Fibroblast of lung (primary cell): Measurements from ENCODE around the gene THEM4. TPM values are rescaled to one million over a fixed set of nuclear protein-coding genes. Genes with fewer than 3 reads are reported as not detected.

Experiments used
- DNase-seq, 2 donors: peaks; one replicate each; pipeline versions ENCODE4 v3.0.0 to v3.0.0-alpha.2; 2010; ENCODE audit warnings: low read depth in 2 of 2
- H2AFZ ChIP-seq: 2 replicates; pipeline ENCODE4 v1.5.1; 2012; ENCODE audit warnings: low read length, control low read depth, inconsistent platforms
- H3K27ac ChIP-seq: 2 replicates; pipeline ENCODE4 v1.5.1; 2011; ENCODE audit warnings: low read length, control low read depth; ENCODE audit not compliant: insufficient read depth
- H3K27me3 ChIP-seq: 2 replicates; pipeline ENCODE4 v1.5.1; 2011; ENCODE audit warnings: mild to moderate bottlenecking, low read length; ENCODE audit not compliant: control insufficient read depth, insufficient read depth
- H3K36me3 ChIP-seq: 2 replicates; pipeline ENCODE4 v1.5.1; 2011; ENCODE audit warnings: low read length; ENCODE audit not compliant: control insufficient read depth, insufficient read depth
- H3K4me1 ChIP-seq: 2 replicates; pipeline ENCODE4 v1.5.1; 2011; ENCODE audit warnings: low read length; ENCODE audit not compliant: control insufficient read depth, insufficient read depth; ENCODE audit errors: extremely low read depth
- H3K4me2 ChIP-seq: 2 replicates; pipeline ENCODE4 v1.5.1; 2011; ENCODE audit warnings: low read length, control low read depth; ENCODE audit not compliant: insufficient read depth; ENCODE audit errors: extremely low read depth
- H3K4me3 ChIP-seq, 4 experiments: fragments of 200-600 bp in 1 of 4; sonication (generic) in 1 of 4; replicated peaks in 1 of 4; 2 replicates each; pipeline ENCODE4 v1.5.1; 2011 to 2016; ENCODE audit warnings: low read length in 4 of 4, low read depth in 3 of 4, mild to moderate bottlenecking in 3 of 4, control low read depth in 2 of 4, inconsistent platforms in 1 of 4, mixed read lengths in 1 of 4; ENCODE audit not compliant: insufficient read depth in 1 of 4; ENCODE audit errors: control extremely low read depth in 1 of 4
- H3K79me2 ChIP-seq: 2 replicates; pipeline ENCODE4 v1.5.1; 2012; ENCODE audit warnings: mild to moderate bottlenecking, low read length, inconsistent platforms; ENCODE audit not compliant: control insufficient read depth, insufficient read depth
- H3K9ac ChIP-seq: 2 replicates; pipeline ENCODE4 v1.5.1; 2011; ENCODE audit warnings: mild to moderate bottlenecking, low read length, control low read depth; ENCODE audit not compliant: insufficient read depth
- H3K9me3 ChIP-seq: 2 replicates; pipeline ENCODE4 v1.5.1; 2012; ENCODE audit warnings: low read depth, low read length; ENCODE audit not compliant: control insufficient read depth, insufficient read depth
- H4K20me1 ChIP-seq: 2 replicates; pipeline ENCODE4 v1.5.1; 2011; ENCODE audit warnings: low read length; ENCODE audit not compliant: control insufficient read depth, insufficient read depth; ENCODE audit errors: extremely low read depth
- CTCF ChIP-seq, 2 donors: IDR thresholded peaks in 1 of 2; conservative IDR thresholded peaks in 1 of 2; 1 replicate in 1 of 2; 2 replicates in 1 of 2; pipeline ENCODE4 v1.5.1; 2011 to 2012; ENCODE audit warnings: low read length in 2 of 2, control low read depth in 1 of 2, inconsistent platforms in 1 of 2, low read depth in 1 of 2, mild to moderate bottlenecking in 1 of 2
- EZH2 ChIP-seq: IDR thresholded peaks from 2 replicates; pipeline ENCODE4 v1.5.1; 2012; ENCODE audit warnings: low read length, control low read depth, mild to moderate bottlenecking; ENCODE audit errors: missing control alignments
- polyA plus RNA-seq, 2 donors: library from polyadenylated mRNA; depleted of rRNA in 1 of 2; stranded (reverse) in 1 of 2; unstranded in 1 of 2; fragments of >200 nt; gene quantifications; 2 replicates each; pipeline ENCODE4 v1.2.1, GENCODE V29; 2011 to 2012; ENCODE audit warnings: missing spikeins in 1 of 2
- total RNA-seq: library from RNA; depleted of rRNA; stranded (reverse); fragments of >200 nt; gene quantifications from 2 replicates; pipeline ENCODE4 v1.2.1, GENCODE V29; 2014

Gene THEM4
- total and polyA plus RNA-seq, 2 donors (not counting 1 experiment from before 2014, with no cell fraction given): 6.4 to 18.7 TPM

DNA sequence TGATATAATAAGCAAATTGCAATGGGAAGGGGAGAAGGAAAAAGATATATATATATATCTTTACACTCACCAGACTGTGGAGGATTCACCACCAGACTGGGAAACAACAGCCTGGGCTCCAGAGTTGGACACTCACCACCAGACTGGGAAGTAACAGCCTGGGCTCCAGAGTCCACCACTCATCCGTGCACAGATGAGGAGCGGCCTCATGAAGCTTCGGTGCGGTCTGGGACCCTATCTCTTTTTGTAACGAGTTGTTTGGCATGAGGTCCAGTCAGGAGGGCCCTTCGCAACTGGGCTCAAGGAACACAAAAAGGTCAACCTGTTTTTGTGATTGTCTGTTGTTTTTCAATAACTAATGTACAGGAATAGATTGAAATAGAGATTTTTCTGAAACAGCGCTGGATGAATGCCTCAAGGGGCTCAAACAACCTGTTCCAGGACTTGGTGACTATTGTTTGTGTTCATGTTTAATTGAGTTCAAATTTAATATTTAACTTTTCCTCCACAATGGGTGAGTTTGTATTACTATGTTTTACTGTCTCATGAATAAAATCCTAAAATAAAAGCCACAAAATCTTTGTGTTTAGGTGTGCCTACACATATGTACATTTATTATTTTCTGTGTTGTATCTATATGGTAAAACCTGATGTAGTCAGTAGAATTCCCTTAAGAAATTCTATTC lies 44.2 kb upstream of the THEM4 start:
- DNase-seq: no peak
- Histone ChIP-seq H3K9me3 (no peaks in the 10 kb centered on the region), H3K9ac (no peak overlapping the region), H3K4me2 (no peak overlapping the region), H4K20me1 (no peaks in the 10 kb centered on the region), H3K27ac (no peak overlapping the region), H3K79me2 (no peaks in the 10 kb centered on the region), H3K4me3 (no peak overlapping the region), H3K36me3 (no peaks in the 10 kb centered on the region), H3K27me3 (no peaks in the 10 kb centered on the region), H3K4me1 (no peaks in the 10 kb centered on the region), H2AFZ (no peak overlapping the region)
- TF ChIP-seq EZH2: no peak
- no peak for TF ChIP-seq CTCF (conservative IDR thresholded peaks at IDR 0.05 in 1 of 2, IDR thresholded peaks at IDR 0.05 in 1 of 2; ENCODE audit: low read depth in 1 of 2, low read length in 2 of 2)

DNA sequence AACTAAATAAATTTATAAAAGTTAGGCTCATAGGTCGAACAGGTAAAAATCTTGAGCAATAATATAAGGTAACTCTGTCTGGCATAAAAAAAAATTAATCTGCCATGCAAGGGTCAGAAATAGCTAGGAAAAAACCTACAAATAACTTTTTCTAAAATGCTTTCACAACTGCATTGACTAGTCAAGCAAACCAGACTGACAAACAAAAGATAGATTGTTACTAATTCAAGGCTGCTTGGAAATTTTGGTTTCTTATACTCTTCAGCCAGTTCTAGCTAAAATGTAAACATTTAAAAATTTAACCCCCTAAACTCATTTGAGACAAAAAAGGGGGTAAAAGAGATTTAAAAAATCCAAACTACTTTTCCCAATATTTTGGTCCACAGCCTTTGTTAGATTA lies 43.5 kb upstream of the THEM4 start:
- DNase-seq: no peak
- no peaks in the 10 kb centered on the region for H4K20me1 ChIP-seq
- H3K9ac ChIP-seq: no peak overlapping the region
- H3K27me3 ChIP-seq: no peaks in the 10 kb centered on the region
- no peak for TF ChIP-seq CTCF (conservative IDR thresholded peaks at IDR 0.05 in 1 of 2, IDR thresholded peaks at IDR 0.05 in 1 of 2; ENCODE audit: low read depth in 1 of 2, low read length in 2 of 2)
- no peak for TF ChIP-seq EZH2
- no peak overlapping the region for H3K4me3 ChIP-seq
- no peaks in the 10 kb centered on the region for H3K36me3 ChIP-seq
- H3K4me2 ChIP-seq: no peak overlapping the region
- no peaks in the 10 kb centered on the region for H3K79me2 ChIP-seq
- no peaks in the 10 kb centered on the region for H3K9me3 ChIP-seq
- H3K4me1 ChIP-seq: no peaks in the 10 kb centered on the region
- no peak overlapping the region for H2AFZ ChIP-seq
- H3K27ac ChIP-seq: no peak overlapping the region

DNA sequence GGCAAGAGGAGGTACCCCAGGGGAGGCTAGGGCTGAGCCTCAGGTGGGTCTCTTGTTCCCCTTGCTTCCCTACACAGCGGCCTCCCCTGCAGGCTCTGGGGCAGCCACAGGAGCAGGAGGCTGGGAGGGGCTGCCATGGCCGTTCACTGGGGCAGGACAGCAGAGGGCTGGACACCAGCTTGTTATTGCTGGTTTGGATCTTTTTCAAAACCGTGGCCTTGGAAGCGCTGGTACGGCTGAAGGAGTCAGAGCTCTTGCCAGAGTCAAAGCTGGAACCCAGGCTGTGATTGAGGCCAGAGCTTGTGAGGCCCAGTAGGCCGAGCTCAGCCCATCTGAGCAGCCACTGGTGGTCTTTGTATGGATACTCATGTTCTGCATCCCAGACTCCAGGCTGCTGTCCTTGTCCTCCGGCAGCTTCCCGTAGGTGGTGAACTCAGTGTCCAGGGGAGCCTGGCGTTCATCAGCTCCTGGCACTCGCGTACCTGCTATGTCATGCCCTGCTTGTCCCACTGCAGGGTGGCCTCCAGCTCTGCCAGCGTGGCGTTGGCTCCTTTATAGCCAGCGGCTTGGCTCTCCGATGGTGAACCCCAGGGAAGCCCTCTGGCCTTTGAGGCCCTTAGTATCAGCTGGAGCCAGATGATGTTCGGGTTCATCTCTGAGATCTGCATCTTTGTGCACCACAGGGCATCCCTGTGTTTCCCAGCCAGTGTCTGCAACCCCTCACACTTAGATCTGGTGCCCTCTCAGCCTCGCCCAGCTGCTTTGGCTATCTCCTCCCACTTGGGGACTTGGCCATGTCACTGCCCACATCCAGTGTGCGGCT lies 40.3 kb upstream of the THEM4 start:
- H3K9ac ChIP-seq: no peak overlapping the region
- H3K36me3 ChIP-seq: no peaks in the 10 kb centered on the region
- peaks cover 20% of the 10 kb centered on the region for H3K4me1 ChIP-seq
- H3K4me2 ChIP-seq: no peak overlapping the region
- no peak for DNase-seq
- H3K27ac ChIP-seq: no peak overlapping the region
- H3K4me3 ChIP-seq: no peak overlapping the region
- H3K9me3 ChIP-seq: no peaks in the 10 kb centered on the region
- no peaks in the 10 kb centered on the region for H3K79me2 ChIP-seq
- H2AFZ ChIP-seq: no peak overlapping the region
- TF ChIP-seq EZH2: no peak
- no peak for TF ChIP-seq CTCF (conservative IDR thresholded peaks at IDR 0.05 in 1 of 2, IDR thresholded peaks at IDR 0.05 in 1 of 2; ENCODE audit: low read depth in 1 of 2, low read length in 2 of 2)
- H3K27me3 ChIP-seq: no peaks in the 10 kb centered on the region
- no peaks in the 10 kb centered on the region for H4K20me1 ChIP-seq
